H1 (cell line): Measurements from ENCODE around the gene CELF2. TPM values are rescaled to one million over a fixed set of nuclear protein-coding genes. Genes with fewer than 3 reads are reported as not detected.

Experiments
- CTCF ChIA-PET: fragments of 300-600 bp; sonication (Branson Sonifier 250); formaldehyde crosslinking; loops from one replicate; lab custom pipeline; 2021; ENCODE audit not compliant: partially characterized antibody; lab: Charles Lee
- POLR2A ChIA-PET: fragments of 300-600 bp; sonication (Branson Sonifier 250); formaldehyde crosslinking; loops from one replicate; lab custom pipeline; 2021; ENCODE audit warnings: inconsistent platforms; ENCODE audit not compliant: partially characterized antibody; lab: Charles Lee
- DNase-seq, 2 experiments: peaks; one replicate each; pipeline versions ENCODE4 v3.0.0 to v3.0.0-alpha.2; 2010 to 2022; ENCODE audit warnings: low spot score in 2 of 2, low read depth in 1 of 2, mixed read lengths in 1 of 2
- FAIRE-seq: peaks from 2 replicates; lab custom pipeline; 2011; peaks lifted over from hg19 to GRCh38; lab: Jason Lieb, UNC
- H2AFZ ChIP-seq: 2 replicates; pipeline ENCODE4 v1.8.1; 2012; ENCODE audit warnings: low read length, inconsistent platforms
- H2AK5ac ChIP-seq: 2 replicates; pipeline ENCODE4 v1.6.1; 2013; ENCODE audit warnings: low read depth, low read length
- H2BK120ac ChIP-seq: replicated peaks from 2 replicates; pipeline ENCODE3; 2013; ENCODE audit warnings: low read depth, low read length, inconsistent platforms
- H2BK12ac ChIP-seq: 2 replicates; pipeline ENCODE4 v1.6.1; 2013; ENCODE audit warnings: low read depth, low read length
- H2BK15ac ChIP-seq: 2 replicates; pipeline ENCODE4 v1.6.1; 2013; ENCODE audit warnings: low read length
- H2BK20ac ChIP-seq: 2 replicates; pipeline ENCODE4 v1.6.1; 2013; ENCODE audit warnings: low read length
- H2BK5ac ChIP-seq: 2 replicates; pipeline ENCODE4 v1.6.1; 2013; ENCODE audit warnings: low read depth, low read length
- H3K14ac ChIP-seq: 2 replicates; pipeline ENCODE4 v1.6.1; 2013; ENCODE audit warnings: inconsistent platforms; ENCODE audit not compliant: insufficient read length
- H3K18ac ChIP-seq: 2 replicates; pipeline ENCODE4 v1.6.1; 2013; ENCODE audit warnings: low read length; ENCODE audit errors: extremely low read depth
- H3K23ac ChIP-seq: 2 replicates; pipeline ENCODE4 v1.6.1; 2013; ENCODE audit warnings: inconsistent platforms; ENCODE audit not compliant: insufficient read length
- H3K23me2 ChIP-seq: 2 replicates; pipeline ENCODE4 v1.6.1; 2013; ENCODE audit warnings: low read depth, low read length
- H3K27ac ChIP-seq: 2 replicates; pipeline ENCODE4 v1.6.1; 2011; ENCODE audit warnings: low read depth, low read length, inconsistent platforms
- H3K27me3 ChIP-seq, 4 experiments: replicated peaks in 1 of 4; 1 replicate in 1 of 4; 2 replicates in 3 of 4; pipeline versions ENCODE4 v1.6.1 to v1.8.1; 2011 to 2013; ENCODE audit warnings: low read length in 3 of 4, mild to moderate bottlenecking in 3 of 4, inconsistent platforms in 2 of 4, mixed read lengths in 2 of 4, moderate library complexity in 1 of 4; ENCODE audit not compliant: control insufficient read depth in 3 of 4, insufficient read depth in 3 of 4; ENCODE audit errors: extremely low read depth in 1 of 4
- H3K36me3 ChIP-seq, 4 experiments: 2 replicates each; pipeline versions ENCODE4 v1.6.1 to v1.8.1; 2011 to 2013; ENCODE audit warnings: mild to moderate bottlenecking in 4 of 4, low read length in 3 of 4, moderate library complexity in 2 of 4, control low read depth in 1 of 4, inconsistent platforms in 1 of 4; ENCODE audit not compliant: insufficient read depth in 4 of 4, control insufficient read depth in 2 of 4
- H3K4ac ChIP-seq: replicated peaks from 2 replicates; pipeline ENCODE3; 2013; ENCODE audit warnings: low read length, low read depth, mixed read lengths, inconsistent platforms; ENCODE audit not compliant: insufficient read length
- H3K4me1 ChIP-seq, 4 experiments: replicated peaks in 1 of 4; 1 replicate in 1 of 4; 2 replicates in 3 of 4; pipeline versions ENCODE4 v1.6.1 to v1.8.1; 2011 to 2013; ENCODE audit warnings: low read length in 3 of 4, inconsistent platforms in 2 of 4, mixed read lengths in 1 of 4; ENCODE audit not compliant: insufficient read depth in 4 of 4, control insufficient read depth in 3 of 4
- H3K4me2 ChIP-seq, 2 experiments: 2 replicates each; pipeline versions ENCODE4 v1.6.1 to v1.8.1; 2011 to 2013; ENCODE audit warnings: low read depth in 2 of 2, low read length in 2 of 2, control low read depth in 1 of 2, inconsistent platforms in 1 of 2, mild to moderate bottlenecking in 1 of 2; ENCODE audit not compliant: insufficient read depth in 1 of 2
- H3K4me3 ChIP-seq, 4 experiments: fragments of 200-600, 300-600 bp in 1 of 4; sonication (generic), shearing (Covaris generic), sonication (Bioruptor Twin) in 1 of 4; 2 replicates each; pipeline versions ENCODE4 v1.5.1 to v1.8.1; 2011 to 2016; ENCODE audit warnings: low read length in 4 of 4, low read depth in 3 of 4, control low read depth in 2 of 4, inconsistent platforms in 2 of 4, mild to moderate bottlenecking in 2 of 4, mixed read lengths in 1 of 4, moderate library complexity in 1 of 4; ENCODE audit not compliant: insufficient read depth in 2 of 4; ENCODE audit errors: extremely low read depth in 1 of 4
- H3K56ac ChIP-seq: replicated peaks from 2 replicates; pipeline ENCODE3; 2013; ENCODE audit warnings: low read depth, mild to moderate bottlenecking, mixed read lengths, low read length, inconsistent platforms; ENCODE audit not compliant: insufficient read length
- H3K79me1 ChIP-seq: 2 replicates; pipeline ENCODE4 v1.6.1; 2013; ENCODE audit warnings: low read depth, low read length, control low read depth
- H3K79me2 ChIP-seq, 2 experiments: 2 replicates each; pipeline versions ENCODE4 v1.6.1 to v1.8.1; 2012 to 2013; ENCODE audit warnings: low read length in 2 of 2, mild to moderate bottlenecking in 2 of 2, inconsistent platforms in 1 of 2; ENCODE audit not compliant: insufficient read depth in 2 of 2, control insufficient read depth in 1 of 2
- H3K9ac ChIP-seq, 4 experiments: replicated peaks in 1 of 4; 1 replicate in 1 of 4; 2 replicates in 3 of 4; pipeline versions ENCODE4 v1.6.1 to v1.8.1; 2011 to 2013; ENCODE audit warnings: low read depth in 3 of 4, low read length in 3 of 4, control low read depth in 2 of 4, mild to moderate bottlenecking in 2 of 4, moderate library complexity in 2 of 4, inconsistent platforms in 1 of 4; ENCODE audit errors: extremely low read depth in 1 of 4
- H3K9me3 ChIP-seq, 2 experiments: 2 replicates each; pipeline versions ENCODE4 v1.6.1 to v1.8.1; 2012 to 2013; ENCODE audit warnings: mild to moderate bottlenecking in 2 of 2, moderate library complexity in 2 of 2, control low read depth in 1 of 2, inconsistent platforms in 1 of 2, low read depth in 1 of 2, low read length in 1 of 2, mixed read lengths in 1 of 2; ENCODE audit not compliant: insufficient read depth in 2 of 2
- H4K20me1 ChIP-seq, 2 experiments: replicated peaks in 1 of 2; 2 replicates each; pipeline versions ENCODE3 to v1.8.1; 2011 to 2013; ENCODE audit warnings: inconsistent platforms in 2 of 2, low read length in 2 of 2, mild to moderate bottlenecking in 1 of 2; ENCODE audit not compliant: insufficient read depth in 2 of 2, control insufficient read depth in 1 of 2
- H4K5ac ChIP-seq: 2 replicates; pipeline ENCODE4 v1.6.1; 2013; ENCODE audit warnings: low read length, low read depth, mixed read lengths, inconsistent platforms; ENCODE audit not compliant: insufficient read length
- H4K8ac ChIP-seq: 2 replicates; pipeline ENCODE4 v1.8.0; 2013; ENCODE audit warnings: mild to moderate bottlenecking, moderate library complexity, low read length, inconsistent platforms; ENCODE audit not compliant: insufficient read depth; ENCODE audit errors: extremely low read depth
- H4K91ac ChIP-seq: replicated peaks from 2 replicates; pipeline ENCODE3; 2013; ENCODE audit warnings: low read length, mixed read lengths, inconsistent platforms; ENCODE audit not compliant: insufficient read length
- CBX5 ChIP-seq: fragments of 300-800, 300-1000 bp; sonication (generic); IDR thresholded peaks from 2 replicates; pipeline ENCODE4 v1.7.1; 2016; ENCODE audit warnings: antibody characterized with exemption, low read length, low read depth
- POU5F1 ChIP-seq: IDR thresholded peaks from 2 replicates; pipeline ENCODE4 v1.6.1; 2011; ENCODE audit warnings: low read depth, mild to moderate bottlenecking, low read length, moderate library complexity
- SIRT6 ChIP-seq: IDR thresholded peaks from one replicate; pipeline ENCODE4 v1.7.1; 2012; ENCODE audit warnings: low read length, inconsistent platforms
- SP2 ChIP-seq: IDR thresholded peaks from 2 replicates; pipeline ENCODE4 v1.6.1; 2012; ENCODE audit warnings: mild to moderate bottlenecking, low read length, inconsistent platforms
- WGBS, 2 experiments: shearing (Covaris generic) in 1 of 2; methylation state at CpG; one replicate each; pipeline versions ENCODE4 v1.1.6 to v1.1.7; 2013 to 2015; ENCODE audit warnings: low lambda C conversion rate in 2 of 2, mixed read lengths in 2 of 2, inconsistent platforms in 1 of 2, low coverage in 1 of 2, missing lambda C conversion rate in 1 of 2; ENCODE audit not compliant: insufficient replicate concordance in 2 of 2, insufficient coverage in 1 of 2, insufficient read length in 1 of 2; ENCODE audit errors: extremely low coverage in 1 of 2, missing lambda C conversion rate in 1 of 2; 5-methylcytosine and 5-hydroxymethylcytosine counted together
- polyA plus RNA-seq, 7 experiments: library from polyadenylated mRNA; depleted of rRNA in 3 of 7; stranded (reverse) in 5 of 7; unstranded in 2 of 7; fragments of >200 nt in 5 of 7; fragments of 200-250 nt in 2 of 7; gene quantifications; 1 replicate in 5 of 7; 2 replicates in 1 of 7; 4 replicates in 1 of 7; pipeline versions ENCODE4 v1.2.1 to v1.2.3, GENCODE V29; 2011 to 2013; ENCODE audit warnings: missing spikeins in 2 of 7, mixed read lengths in 2 of 7
- total RNA-seq: library from RNA; stranded (reverse); fragmentation: NEBNext Ultra II Directional; extraction: Animal tissue kit (Norgen Biotek cat#: 25700); gene quantifications from 2 replicates; pipeline ENCODE4 v1.2.1, GENCODE V29; 2021

CELF2 gene
- total and polyA plus RNA-seq, 2 of the 8 experiments (the other 6 are each of a cell fraction or from before 2014, with no cell fraction given), result 18.3 to 22.7 TPM

DNA sequence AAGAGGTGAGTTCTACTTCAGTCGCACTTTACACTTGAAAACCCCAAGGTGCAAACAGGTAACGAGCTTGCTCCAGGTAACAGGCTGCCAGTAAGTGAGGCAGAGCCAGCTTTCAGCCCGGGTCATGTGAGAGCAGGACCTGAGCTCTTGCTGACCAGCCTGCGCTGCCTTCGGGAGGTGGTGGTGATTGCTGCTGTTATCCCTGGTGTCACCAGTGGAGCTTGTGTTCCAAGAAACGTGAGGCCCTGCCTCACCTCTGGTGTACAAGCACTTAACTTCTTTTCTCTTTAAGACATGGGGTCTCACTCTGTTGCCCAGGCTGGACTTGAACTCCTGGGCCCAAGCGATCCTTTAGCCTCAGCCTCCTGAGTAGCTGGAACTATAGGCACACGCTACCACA, 265.0 kb downstream of the CELF2 start:
- no peak for FAIRE-seq
- no peak overlapping the region for H3K23ac ChIP-seq
- CTCF ChIA-PET, result interaction anchor here (1.3 kb wide), 1 partner anchor 11 kb away, joined by 4 read pairs; no protein-coding TSS in a partner anchor

More for the DNA sequence above, 265.0 kb downstream of the CELF2 start:
- H2BK12ac ChIP-seq, result no peak overlapping the region
- no peak overlapping the region for H4K5ac ChIP-seq
- H3K56ac ChIP-seq, result no peak overlapping the region
- H3K23me2 ChIP-seq, result peaks cover 19% of the 10 kb centered on the region; the same call in 1 of the 2 replicates
- no peak overlapping the region for H2AFZ ChIP-seq
- no peaks in the 10 kb centered on the region for H3K27me3 ChIP-seq
- 90% methylated on average over 8 of the region's 8 CpGs; no CpG with 5 or more reads in 1 of the 2 experiments for WGBS, 2 experiments
- no peak overlapping the region for H2BK15ac ChIP-seq
- H3K9ac ChIP-seq, result no peak overlapping the region
- no peak overlapping the region for H3K4me2 ChIP-seq
- no peak overlapping the region for H2BK5ac ChIP-seq
- no peaks in the 10 kb centered on the region for H3K36me3 ChIP-seq
- no peak overlapping the region for H2BK20ac ChIP-seq
- no peak overlapping the region for H2BK120ac ChIP-seq
- no peak overlapping the region for H3K14ac ChIP-seq
- no peak overlapping the region for H4K91ac ChIP-seq
- peaks cover 0 to 2% of the 10 kb centered on the region in 2 experiments for H4K20me1 ChIP-seq
- POLR2A ChIA-PET, result no interaction called here
- no peaks in the 10 kb centered on the region for H3K9me3 ChIP-seq
- no peak overlapping the region for H2AK5ac ChIP-seq
- TF ChIP-seq SP2, result no peak
- no peak for TF ChIP-seq POU5F1
- no peak for TF ChIP-seq SIRT6
- TF ChIP-seq CBX5, result no peak
- H3K4me3 ChIP-seq, result no peak overlapping the region
- H3K18ac ChIP-seq, result no peak overlapping the region
- DNase-seq, result no peak
- no peak overlapping the region for H4K8ac ChIP-seq
- no peaks in the 10 kb centered on the region for H3K79me1 ChIP-seq
- H3K79me2 ChIP-seq, result no peaks in the 10 kb centered on the region
- H3K27ac ChIP-seq, result no peak overlapping the region
- H3K4me1 ChIP-seq, result peaks cover 0 to 3% (median 1%) of the 10 kb centered on the region in 4 experiments; a peak in 3 of 7 replicates
- H3K4ac ChIP-seq, result no peak overlapping the region
